Renal cortex interstitium (tissue), 11 donors: ENCODE data around the gene CHKB. TPM values are rescaled to one million over a fixed set of nuclear protein-coding genes. Genes with fewer than 3 reads are reported as not detected.
"Not testable (repeated sequence)": the region's sequence is repeated elsewhere in the genome, so short reads cannot be mapped to it uniquely, and the experiment has no call there.

Experiments
- DNase-seq, 11 donors: peaks; one replicate each; pipeline ENCODE4 v3.0.0-alpha.2; 2013; ENCODE audit warnings: low read depth in 9 of 11, low spot score in 4 of 11; ENCODE audit errors: extremely low read depth in 1 of 11
- polyA plus RNA-seq, 3 donors: library from polyadenylated mRNA; unstranded; fragments of 120-200 nt; gene quantifications; one replicate each; pipeline ENCODE4 v1.2.1, GENCODE V29; 2013; ENCODE audit not compliant: insufficient read length in 3 of 3

The CHKB gene
- polyA plus RNA-seq, 3 donors, result 82.4 to 118 (median 86.6) TPM

DNA sequence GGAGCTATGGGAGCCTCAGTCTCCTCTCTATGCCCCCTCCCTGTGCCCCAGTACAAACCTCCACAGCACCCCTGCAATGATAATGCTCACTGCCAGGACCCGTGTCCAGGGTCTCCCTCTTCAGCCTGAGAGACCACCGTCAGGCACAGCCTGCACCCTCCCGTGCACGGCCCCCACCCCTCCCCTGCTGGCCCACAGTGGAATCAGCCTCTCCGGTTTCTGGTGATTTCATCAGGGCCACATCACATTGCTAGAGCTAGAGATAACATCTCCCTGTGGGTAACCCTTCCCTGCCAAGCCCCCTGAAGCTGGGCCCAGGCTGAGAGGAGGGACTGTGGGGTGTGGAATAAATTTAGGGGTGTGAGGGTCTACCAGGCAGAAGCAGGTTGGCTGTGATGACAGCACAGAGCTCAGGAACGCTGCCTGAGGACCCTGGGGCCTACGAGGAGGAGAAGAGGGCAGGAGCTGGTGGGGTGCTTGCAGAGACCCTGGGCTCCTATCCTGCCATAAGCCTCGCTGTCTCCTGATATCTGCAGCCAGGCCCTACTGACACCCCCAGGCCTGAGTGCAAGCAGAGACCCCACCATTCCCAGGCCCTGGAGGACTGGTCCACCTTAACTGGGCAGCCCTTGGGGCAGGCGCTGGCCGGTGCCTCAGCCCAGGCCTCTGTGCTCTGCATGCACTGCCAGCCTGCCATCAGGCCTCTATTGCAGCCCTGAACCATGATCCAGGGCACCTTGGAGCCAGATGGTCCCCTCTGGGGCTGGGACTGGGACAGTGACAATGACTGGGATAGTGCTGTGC lies 36.9 kb downstream of the CHKB start, which contains the start of gene KLHDC7B:
KLHDC7B (plus strand) TSS at position 378 of the 804 bp plus-strand sequence; CDS start at position 723, 345 bp downstream.
- no peak for DNase-seq

GRCh38 chr22:50544746-50545253 lies 37.8 kb downstream of the CHKB start:
- no peak for DNase-seq

DNA sequence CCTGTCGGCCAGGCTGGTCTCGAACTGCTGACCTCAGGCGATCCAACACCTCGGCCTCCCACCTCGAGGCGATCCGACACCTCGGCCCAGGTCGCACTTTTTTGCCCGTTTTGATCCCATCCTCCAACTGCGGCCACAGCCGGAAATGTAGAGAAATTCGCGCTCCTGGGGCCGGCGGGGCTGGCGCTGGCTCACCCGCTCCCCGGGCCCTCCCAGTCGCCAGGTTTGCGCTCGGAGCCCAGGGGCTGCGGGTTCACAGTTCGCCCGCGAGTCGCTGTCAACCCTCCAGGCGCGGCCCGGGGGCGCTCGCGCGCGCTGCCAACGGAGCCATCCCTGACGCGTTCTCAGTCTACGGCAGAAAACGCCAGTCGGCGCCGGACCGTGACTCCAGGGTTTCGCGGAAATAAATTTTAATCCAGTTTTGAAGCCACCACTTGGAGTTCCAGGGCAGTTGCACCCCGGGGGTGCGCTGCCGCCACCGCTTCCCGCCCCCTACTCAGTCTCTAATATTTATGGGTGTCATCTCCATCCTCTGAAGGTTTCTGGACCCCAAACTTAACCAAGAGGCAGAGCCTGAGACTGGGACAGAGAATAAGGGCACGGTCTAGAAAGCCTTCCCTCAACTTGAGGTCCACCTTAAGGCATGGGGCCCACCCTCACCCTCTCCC lies 38.4 kb downstream of the CHKB start:
- DNase-seq, result peak in 2 of 11 donors; percentile 58 to 61

GRCh38 chr22:50542416-50542927 lies 40.2 kb downstream of the CHKB start:
- DNase-seq, result no peak

GRCh38 chr22:50541667-50542026 lies 41.0 kb downstream of the CHKB start:
- not testable (repeated sequence) for DNase-seq

DNA sequence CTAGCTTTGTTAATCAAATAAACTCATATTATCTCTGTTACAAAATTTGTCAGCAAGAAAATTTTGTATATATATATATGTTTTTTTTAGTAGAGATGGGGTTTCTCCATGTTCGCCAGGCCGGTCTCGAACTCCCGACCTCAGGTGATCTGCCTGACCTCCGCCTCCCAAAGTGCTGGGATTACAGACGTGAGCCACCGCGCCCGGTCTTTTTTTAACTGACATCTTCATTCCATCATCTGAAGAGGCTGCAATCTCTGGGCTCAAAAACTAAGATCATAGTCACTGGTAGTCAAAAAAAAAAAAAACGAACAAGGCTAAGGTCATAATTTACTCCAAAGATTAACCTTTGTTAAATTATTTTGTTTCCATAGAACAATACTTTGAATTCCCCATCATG lies 42.3 kb downstream of the CHKB start:
- DNase-seq, result no peak

DNA sequence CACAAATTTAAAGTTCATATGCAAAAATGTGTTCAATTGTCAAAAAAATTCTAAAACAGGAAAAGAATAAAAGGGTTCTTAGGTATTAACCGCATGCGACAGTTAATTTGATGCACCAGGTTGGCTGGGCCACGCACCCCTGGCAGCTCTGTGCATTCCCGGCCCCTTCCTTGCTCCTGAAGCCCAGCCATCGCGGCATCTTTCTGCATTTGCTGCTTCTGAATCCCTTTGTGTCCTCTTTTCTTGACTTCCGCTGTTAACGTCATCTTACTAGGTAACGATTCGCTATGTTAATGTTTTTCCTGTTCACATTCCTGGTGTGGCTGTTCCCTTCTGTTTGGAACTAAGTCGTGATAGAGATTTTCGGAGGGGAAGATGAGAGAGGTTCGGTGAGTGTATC lies 44.9 kb downstream of the CHKB start:
- no peak for DNase-seq

DNA sequence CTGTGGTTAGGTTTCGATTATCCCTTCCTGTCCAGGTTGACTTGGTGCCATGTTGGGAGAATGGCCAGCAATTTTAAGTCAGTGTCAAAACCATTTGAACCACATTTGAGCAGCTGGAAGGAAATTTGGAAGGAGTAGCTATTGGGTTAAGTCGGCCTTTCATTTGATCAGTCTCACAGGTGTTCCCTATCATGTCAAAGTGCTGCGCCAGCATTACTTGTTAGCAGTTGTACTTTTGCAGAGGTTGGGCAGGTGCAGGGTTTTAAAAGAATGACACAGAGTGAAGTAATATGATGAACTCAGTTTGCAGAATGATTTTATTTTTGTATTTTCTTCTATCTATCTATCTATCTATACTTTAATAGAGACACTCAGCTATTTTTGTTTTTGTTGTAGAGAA lies 46.4 kb downstream of the CHKB start:
- no peak for DNase-seq

- no peak for DNase-seq
These were observed 47.5 kb downstream of the CHKB start for GRCh38 chr22:50535113-50535512.

GRCh38 chr22:50533856-50534711 lies 48.6 kb downstream of the CHKB start:
- DNase-seq, result not testable (repeated sequence)

DNA sequence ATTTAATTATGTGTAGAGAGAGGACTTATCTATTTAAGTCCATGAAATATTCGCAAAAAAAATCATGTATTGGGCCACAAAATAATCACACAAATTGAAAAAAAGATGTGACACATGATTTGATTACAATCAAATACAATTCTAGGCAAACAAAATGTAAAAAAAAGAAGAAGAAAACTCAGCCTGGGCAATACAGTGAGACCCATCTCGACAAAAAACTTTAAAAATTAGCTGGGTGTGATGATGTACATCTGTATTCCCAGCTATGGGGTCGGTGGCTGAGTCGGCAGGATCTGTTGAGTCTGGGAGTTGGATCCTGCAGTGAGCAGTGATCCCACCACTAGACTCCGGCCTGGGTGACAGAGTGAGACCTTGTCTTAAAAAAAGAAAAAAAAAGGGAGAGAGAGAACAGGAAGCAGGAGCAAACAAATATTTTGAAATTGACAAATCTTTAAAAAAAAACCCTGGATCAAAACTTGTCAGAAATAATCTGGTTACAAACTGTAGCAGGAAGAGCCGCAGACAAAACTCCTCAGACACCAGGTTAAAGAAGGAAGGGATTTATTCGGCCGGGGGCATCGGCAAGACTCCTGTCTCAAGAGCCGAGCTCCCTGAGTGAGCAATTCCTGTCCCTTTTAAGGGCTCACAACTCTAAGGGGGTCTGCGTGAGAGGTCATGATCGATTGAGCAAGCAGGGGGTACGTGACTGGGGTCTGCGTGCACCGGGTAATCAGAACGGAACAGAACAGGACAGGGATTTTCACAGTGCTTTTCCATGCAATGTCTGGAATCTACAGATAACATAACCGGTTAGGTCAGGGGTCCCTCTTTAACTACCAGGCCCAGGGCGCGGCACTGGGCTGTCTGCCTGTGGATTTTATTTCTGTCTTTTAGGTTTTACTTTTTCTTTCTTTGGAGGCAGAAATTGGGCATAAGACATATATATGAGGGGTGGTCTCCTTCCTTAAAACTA lies 49.5 kb downstream of the CHKB start:
- no peak for DNase-seq

DNA sequence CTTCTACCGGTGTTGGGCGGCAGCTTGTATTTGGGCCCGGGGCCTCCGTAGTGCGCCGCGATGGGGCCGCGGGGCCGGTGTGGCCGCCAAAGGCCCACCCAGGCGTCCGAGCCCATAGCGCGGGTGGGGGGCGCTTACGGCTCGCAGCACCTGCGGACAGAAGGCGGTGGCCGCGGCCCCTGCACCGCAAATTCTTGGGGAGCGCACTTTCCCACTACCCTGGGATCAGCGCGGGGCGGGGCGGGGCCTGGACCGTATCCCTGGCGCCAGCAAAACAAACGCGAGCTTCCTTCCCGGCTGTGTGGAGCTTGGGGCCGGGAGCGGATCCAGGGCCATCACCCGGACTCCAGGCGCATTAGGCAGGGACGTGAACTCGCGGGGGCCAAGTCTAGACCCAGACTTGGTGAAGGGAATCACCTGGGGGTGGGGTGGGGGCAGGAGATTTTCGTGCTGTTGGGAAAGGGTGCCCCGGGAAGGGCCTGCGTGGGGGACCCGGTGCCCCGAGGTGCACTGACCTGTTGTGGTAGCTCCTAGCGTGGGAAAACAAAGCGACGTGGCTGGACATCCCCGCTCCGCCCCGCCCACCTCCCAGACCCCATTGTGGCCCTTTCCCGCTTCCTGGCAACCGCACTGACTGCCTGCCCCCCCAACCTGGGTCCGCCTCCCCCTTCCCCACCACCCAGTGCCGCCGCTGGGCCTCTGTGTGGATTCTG lies 50.5 kb downstream of the CHKB start:
- DNase-seq, result no peak

GRCh38 chr22:50531546-50531961 lies 51.1 kb downstream of the CHKB start:
- DNase-seq, result no peak

DNA sequence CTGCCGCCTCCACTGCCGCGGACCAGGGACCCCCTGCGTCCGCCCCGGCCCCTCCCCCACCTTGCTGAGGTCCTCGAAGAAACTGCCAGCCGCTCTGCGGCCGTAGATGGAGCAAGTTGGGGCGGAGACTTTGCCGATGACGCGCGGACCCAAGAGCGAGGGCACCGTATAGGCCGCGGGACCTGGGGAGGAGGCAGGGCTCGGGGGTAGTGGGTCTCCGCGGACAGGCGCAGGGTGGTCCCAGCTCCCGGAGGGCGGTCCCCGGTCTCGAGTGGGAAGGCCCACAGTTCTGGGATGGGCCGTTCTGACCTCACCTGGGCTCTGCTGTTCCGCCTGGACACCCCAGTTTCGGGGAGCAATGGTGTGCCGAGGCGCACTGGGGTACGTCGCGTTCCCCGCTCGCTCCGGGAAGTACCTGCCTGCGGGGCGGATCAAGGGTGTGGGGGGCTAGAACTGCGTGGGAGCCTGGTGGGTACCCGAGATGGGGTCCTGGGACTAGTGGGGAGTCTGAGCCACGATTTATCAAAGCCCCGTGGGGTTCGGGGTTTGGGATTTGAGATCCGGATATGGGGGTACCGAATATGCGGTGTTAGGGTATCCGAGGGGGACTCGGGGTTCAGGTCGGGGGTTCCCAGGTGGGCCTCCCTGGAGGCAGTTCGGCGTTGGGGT lies 51.6 kb downstream of the CHKB start:
- DNase-seq, result no peak

GRCh38 chr22:50530580-50530876 lies 52.1 kb downstream of the CHKB start:
- DNase-seq, result no peak

DNA sequence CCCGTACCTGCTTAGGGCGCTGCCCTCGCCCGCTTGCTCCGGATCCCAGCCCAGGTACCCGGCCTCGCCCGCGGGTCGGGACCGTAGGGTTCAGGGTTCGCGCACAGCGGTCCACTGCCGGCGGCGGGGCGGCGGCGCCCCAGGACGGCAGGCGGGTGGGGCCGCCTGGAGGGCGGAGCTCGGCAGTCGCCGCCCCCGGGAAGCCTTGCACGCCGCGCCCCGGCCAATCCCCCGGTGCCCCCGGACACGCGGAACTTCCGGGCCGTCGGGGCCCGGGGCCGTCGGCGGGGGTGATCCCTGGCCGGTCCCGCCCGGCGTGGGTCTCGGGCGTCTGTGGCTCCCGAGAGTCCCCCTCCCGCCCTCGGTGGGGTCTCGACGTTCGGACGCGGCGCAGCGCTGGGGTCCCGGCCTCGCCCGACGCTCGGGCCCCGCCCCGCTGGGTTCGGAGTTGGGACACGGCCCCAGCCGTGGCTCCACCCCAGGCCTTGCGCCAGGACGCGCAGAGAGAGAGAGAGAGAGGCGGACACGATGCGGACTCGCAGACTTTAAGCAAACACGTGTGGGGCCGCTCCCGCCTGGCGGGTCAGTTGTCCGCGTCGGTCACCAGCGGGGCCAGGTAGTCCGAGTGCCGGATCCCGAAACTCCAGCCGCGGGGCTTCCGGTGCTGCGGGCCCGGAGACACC lies 52.6 kb downstream of the CHKB start, which contains the start of gene TYMP:
TYMP (minus strand) TSS at position 116 of the 683 bp plus-strand sequence. CDS start 303 bp downstream, outside the sequence.
- DNase-seq, result no peak
